ENCODE data around the gene SPDEF. TPM values are rescaled to one million over a fixed set of nuclear protein-coding genes. Genes with fewer than 3 reads are reported as not detected.

Gene SPDEF
- total RNA-seq, 1 experiment from 2014 or later, result 0.85 TPM

DNA sequence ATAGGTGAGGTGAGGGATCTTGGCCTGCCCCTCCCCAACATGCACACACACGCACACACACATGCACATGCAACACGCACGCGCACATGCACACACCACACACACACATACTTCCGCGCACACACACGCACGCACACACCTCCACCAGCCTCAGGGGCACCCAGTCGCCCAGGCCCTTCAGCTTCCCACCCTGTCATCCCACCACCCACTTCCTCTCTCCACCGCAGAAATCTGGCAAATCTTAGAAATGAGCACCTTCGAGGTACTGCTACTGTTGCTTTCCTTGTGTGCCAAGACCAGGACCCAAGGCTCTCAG, 1.2 kb downstream of the SPDEF start:
- no peaks in the 10 kb centered on the region for H3K9me2 ChIP-seq (ENCODE audit: insufficient read depth)
- DNase-seq, result no peak
- peaks cover 4% of the 10 kb centered on the region; the same call in 1 of the 2 replicates for H3K9me3 ChIP-seq (ENCODE audit: insufficient read depth, low read depth)
- no peak overlapping the region for H3K27ac ChIP-seq
- intact Hi-C loops (cut with micrococcal nuclease; ENCODE audit: unreplicated experiment), result no loop called here
- no peaks in the 10 kb centered on the region for H4K20me1 ChIP-seq (ENCODE audit: insufficient read depth)
- no TSS peak for BruUV-seq (replicated peaks)
- H3K36me3 ChIP-seq (ENCODE audit: low read depth), result no peaks in the 10 kb centered on the region
- ChIA-PET CTCF (no interaction called here), POLR2A (ENCODE audit: unreplicated experiment) (no interaction called here)
- peaks cover 47% of the 10 kb centered on the region for H3K4me1 ChIP-seq (replicated peaks; ENCODE audit: insufficient read depth)
- no peak for TF ChIP-seq EZH2 (IDR thresholded peaks at IDR 0.05; ENCODE audit: low read depth)
- TF ChIP-seq, protein P1, sequence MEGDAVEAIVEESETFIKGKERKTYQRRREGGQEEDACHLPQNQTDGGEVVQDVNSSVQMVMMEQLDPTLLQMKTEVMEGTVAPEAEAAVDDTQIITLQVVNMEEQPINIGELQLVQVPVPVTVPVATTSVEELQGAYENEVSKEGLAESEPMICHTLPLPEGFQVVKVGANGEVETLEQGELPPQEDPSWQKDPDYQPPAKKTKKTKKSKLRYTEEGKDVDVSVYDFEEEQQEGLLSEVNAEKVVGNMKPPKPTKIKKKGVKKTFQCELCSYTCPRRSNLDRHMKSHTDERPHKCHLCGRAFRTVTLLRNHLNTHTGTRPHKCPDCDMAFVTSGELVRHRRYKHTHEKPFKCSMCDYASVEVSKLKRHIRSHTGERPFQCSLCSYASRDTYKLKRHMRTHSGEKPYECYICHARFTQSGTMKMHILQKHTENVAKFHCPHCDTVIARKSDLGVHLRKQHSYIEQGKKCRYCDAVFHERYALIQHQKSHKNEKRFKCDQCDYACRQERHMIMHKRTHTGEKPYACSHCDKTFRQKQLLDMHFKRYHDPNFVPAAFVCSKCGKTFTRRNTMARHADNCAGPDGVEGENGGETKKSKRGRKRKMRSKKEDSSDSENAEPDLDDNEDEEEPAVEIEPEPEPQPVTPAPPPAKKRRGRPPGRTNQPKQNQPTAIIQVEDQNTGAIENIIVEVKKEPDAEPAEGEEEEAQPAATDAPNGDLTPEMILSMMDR (conservative IDR thresholded peaks at IDR 0.05), result no peak
- H3K79me2 ChIP-seq (ENCODE audit: low read depth), result no peaks in the 10 kb centered on the region
- H2AFZ ChIP-seq, result no peak overlapping the region
- H3F3A ChIP-seq (ENCODE audit: insufficient read depth, low read depth), result peaks cover 10% of the 10 kb centered on the region; the same call in 1 of the 2 replicates
- H3K4me3 ChIP-seq, result peak overlapping the region; percentile 50; the same call in 1 of the 2 replicates
- no peaks in the 10 kb centered on the region for H3K27me3 ChIP-seq (ENCODE audit: insufficient read depth, low read depth)
- H3K4me2 ChIP-seq, result peak overlapping the region; percentile 77

DNA sequence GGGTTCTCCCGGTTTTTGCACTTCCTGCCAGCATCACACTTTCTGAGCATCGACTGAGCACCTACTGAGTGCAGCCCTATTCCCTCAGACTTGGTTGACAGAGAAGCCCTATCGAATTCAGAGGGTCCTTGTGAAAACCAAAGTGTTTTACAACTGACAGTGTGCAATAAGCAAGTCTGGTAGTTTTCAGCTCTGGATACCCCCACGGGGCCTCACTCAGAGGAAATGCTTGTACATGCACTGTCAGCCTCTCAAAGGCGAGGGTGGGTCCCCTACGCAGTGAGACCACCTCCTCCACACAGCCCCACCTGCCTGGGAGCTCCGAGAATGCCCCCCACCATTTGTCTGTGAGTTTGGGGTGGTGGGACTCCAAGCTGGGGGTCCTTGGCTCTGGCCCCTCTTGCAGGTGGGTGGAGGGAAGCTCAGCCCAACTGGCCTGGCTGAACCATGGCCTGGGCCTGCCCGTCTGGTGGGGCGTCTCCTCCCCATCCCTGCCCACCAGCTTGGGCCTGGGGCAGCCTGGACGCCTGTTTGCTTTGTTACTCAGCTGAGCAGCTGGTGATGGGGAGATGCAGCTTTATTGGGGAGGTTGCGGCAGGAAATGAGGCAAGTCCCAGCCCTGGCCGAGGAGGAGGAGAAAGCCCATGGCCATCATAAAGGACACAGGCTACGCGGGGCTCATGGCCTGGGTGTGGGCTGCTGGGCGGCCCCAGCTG, 1.7 kb downstream of the SPDEF start:
- CTCF ChIA-PET, result no interaction called here
- BruUV-seq (replicated peaks), result no TSS peak
- no peaks in the 10 kb centered on the region for H3K79me2 ChIP-seq (ENCODE audit: low read depth)
- H3K4me3 ChIP-seq, result peak overlapping the region; percentile 50; the same call in 1 of the 2 replicates
- peaks cover 4% of the 10 kb centered on the region; the same call in 1 of the 2 replicates for H3K9me3 ChIP-seq (ENCODE audit: insufficient read depth, low read depth)
- no peaks in the 10 kb centered on the region for H3K27me3 ChIP-seq (ENCODE audit: insufficient read depth, low read depth)
- peak in 1 of 2 experiments; percentile 43 for DNase-seq
- TF ChIP-seq, protein P1 (conservative IDR thresholded peaks at IDR 0.05), result no peak
- no peak for TF ChIP-seq EZH2 (IDR thresholded peaks at IDR 0.05; ENCODE audit: low read depth)
- peak overlapping the region; percentile 77 for H3K4me2 ChIP-seq
- H3K36me3 ChIP-seq (ENCODE audit: low read depth), result no peaks in the 10 kb centered on the region
- no peaks in the 10 kb centered on the region for H3K9me2 ChIP-seq (ENCODE audit: insufficient read depth)
- peaks cover 6% of the 10 kb centered on the region; the same call in 1 of the 2 replicates for H3F3A ChIP-seq (ENCODE audit: insufficient read depth, low read depth)
- POLR2A ChIA-PET (ENCODE audit: unreplicated experiment), result interaction anchor here (0.6 kb wide), 1 partner anchor 32 kb away, joined by 3 read pairs; no protein-coding TSS in a partner anchor
- H3K4me1 ChIP-seq (replicated peaks; ENCODE audit: insufficient read depth), result peaks cover 47% of the 10 kb centered on the region
- H3K27ac ChIP-seq, result no peak overlapping the region
- intact Hi-C loops (cut with micrococcal nuclease; ENCODE audit: unreplicated experiment), result no loop called here
- H4K20me1 ChIP-seq (ENCODE audit: insufficient read depth), result no peaks in the 10 kb centered on the region
- H2AFZ ChIP-seq, result no peak overlapping the region

DNA sequence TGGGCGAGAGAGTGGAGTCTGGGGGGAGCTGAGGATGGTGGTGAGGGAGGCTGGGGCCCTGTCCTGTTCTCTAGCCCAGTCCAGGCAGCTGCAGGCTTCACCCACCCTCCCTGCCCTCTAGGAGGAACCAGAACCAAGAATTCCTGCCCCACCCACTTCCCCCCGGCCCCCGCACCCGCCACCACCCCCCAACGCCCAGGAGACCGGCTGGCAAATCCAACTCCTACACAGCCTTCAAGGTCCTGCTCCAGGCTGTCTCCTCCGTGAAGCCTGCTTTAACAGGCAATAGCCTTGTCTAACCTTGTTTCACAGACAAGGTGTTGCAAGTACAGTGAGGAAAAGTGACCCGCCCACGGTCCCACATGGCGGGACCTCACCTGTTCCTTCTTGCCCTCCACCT, 2.4 kb downstream of the SPDEF start:
- H3K4me1 ChIP-seq (replicated peaks; ENCODE audit: insufficient read depth), result peaks cover 47% of the 10 kb centered on the region
- H3K27me3 ChIP-seq (ENCODE audit: insufficient read depth, low read depth), result no peaks in the 10 kb centered on the region
- BruUV-seq (replicated peaks), result no TSS peak
- no peak for DNase-seq
- no peaks in the 10 kb centered on the region for H3K9me2 ChIP-seq (ENCODE audit: insufficient read depth)
- ChIA-PET CTCF (no interaction called here), POLR2A (ENCODE audit: unreplicated experiment) (interaction anchor here (0.6 kb wide), 1 partner anchor 33 kb away, joined by 3 read pairs; no protein-coding TSS in a partner anchor)
- H4K20me1 ChIP-seq (ENCODE audit: insufficient read depth), result no peaks in the 10 kb centered on the region
- H3K79me2 ChIP-seq (ENCODE audit: low read depth), result no peaks in the 10 kb centered on the region
- no peak overlapping the region for H3K4me3 ChIP-seq
- peaks cover 4% of the 10 kb centered on the region; the same call in 1 of the 2 replicates for H3K9me3 ChIP-seq (ENCODE audit: insufficient read depth, low read depth)
- intact Hi-C loops (cut with micrococcal nuclease; ENCODE audit: unreplicated experiment), result no loop called here
- H3K27ac ChIP-seq, result no peak overlapping the region
- no peak for TF ChIP-seq EZH2 (IDR thresholded peaks at IDR 0.05; ENCODE audit: low read depth)
- no peak overlapping the region for H2AFZ ChIP-seq
- H3K4me2 ChIP-seq, result peak overlapping the region; percentile 77
- H3F3A ChIP-seq (ENCODE audit: insufficient read depth, low read depth), result peaks cover 6% of the 10 kb centered on the region; the same call in 1 of the 2 replicates
- no peaks in the 10 kb centered on the region for H3K36me3 ChIP-seq (ENCODE audit: low read depth)
